DOHH2 (cell line): ENCODE data around the gene KBTBD4.

Experiments
- EZH2phosphoT487 ChIP-seq: fragments of 200-600 bp; sonication (generic); IDR thresholded peaks from 2 replicates; pipeline ENCODE4 v1.6.1; 2017; ENCODE audit warnings: borderline replicate concordance, mild to moderate bottlenecking, antibody characterized with exemption, low read length, moderate library complexity, mixed read lengths
- TF ChIP-seq, protein P1 (sequence below): fragments of 200-600 bp; sonication (generic); IDR thresholded peaks from one replicate; pipeline ENCODE4 v1.5.1; 2014; ENCODE audit warnings: antibody characterized with exemption, mild to moderate bottlenecking, low read depth, low read length; ENCODE audit not compliant: poor library complexity, severe bottlenecking

DNA sequence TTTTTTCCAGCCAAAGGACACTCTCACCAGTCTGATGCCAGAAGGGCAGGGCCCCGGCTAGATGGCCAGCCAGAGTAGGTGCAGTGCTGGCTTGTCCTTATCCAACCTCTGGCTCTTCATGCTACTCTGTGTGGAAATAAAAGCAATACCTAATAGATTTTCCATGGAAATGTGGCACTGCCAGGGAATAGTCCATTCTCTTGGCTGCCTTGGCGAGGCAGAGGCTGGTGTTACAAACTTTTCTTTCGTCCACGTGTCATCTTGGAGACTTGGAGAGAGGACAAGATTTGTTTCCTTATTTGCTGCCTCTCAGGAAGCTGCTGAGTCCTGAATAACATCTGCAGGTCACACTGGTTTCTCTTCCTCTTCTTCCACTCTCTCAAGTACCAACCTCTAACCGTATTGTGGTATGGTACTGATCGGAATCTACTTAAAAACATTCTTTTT is 32.6 kb upstream of the KBTBD4 start:
- TF ChIP-seq, protein P1, sequence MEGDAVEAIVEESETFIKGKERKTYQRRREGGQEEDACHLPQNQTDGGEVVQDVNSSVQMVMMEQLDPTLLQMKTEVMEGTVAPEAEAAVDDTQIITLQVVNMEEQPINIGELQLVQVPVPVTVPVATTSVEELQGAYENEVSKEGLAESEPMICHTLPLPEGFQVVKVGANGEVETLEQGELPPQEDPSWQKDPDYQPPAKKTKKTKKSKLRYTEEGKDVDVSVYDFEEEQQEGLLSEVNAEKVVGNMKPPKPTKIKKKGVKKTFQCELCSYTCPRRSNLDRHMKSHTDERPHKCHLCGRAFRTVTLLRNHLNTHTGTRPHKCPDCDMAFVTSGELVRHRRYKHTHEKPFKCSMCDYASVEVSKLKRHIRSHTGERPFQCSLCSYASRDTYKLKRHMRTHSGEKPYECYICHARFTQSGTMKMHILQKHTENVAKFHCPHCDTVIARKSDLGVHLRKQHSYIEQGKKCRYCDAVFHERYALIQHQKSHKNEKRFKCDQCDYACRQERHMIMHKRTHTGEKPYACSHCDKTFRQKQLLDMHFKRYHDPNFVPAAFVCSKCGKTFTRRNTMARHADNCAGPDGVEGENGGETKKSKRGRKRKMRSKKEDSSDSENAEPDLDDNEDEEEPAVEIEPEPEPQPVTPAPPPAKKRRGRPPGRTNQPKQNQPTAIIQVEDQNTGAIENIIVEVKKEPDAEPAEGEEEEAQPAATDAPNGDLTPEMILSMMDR = no peak
- no peak for TF ChIP-seq EZH2phosphoT487
